ENCODE data around the gene SLCO2B1.

DNA sequence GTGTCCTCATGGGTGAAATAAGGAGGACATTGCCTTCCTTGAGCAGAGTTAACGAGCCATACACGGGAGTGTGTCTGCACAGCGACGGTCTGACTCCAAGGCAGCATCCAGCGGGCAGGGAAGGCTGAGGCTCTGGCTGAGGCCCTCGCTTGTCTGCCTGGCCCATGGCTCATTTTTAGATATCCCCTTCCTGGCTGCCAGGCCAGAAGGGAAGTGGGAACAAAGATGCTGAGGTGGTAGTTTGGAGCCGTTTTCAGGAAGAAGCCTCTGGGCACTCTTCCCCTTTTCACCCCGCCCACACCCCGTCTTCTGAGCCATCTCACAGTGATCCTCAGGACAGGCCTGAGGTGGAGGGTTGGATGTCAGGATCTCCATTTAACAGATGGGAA lies 3.0 kb upstream of the SLCO2B1 start:
- no peak for TF ChIP-seq EZH2 (IDR thresholded peaks at IDR 0.05; ENCODE audit: insufficient read depth, poor library complexity, severe bottlenecking)
- TF ChIP-seq EZH2phosphoT487 (IDR thresholded peaks at IDR 0.05; ENCODE audit: insufficient read depth, low read depth), result no peak
